ENCODE measurements around the gene RNF40.

The RNF40 gene

DNA sequence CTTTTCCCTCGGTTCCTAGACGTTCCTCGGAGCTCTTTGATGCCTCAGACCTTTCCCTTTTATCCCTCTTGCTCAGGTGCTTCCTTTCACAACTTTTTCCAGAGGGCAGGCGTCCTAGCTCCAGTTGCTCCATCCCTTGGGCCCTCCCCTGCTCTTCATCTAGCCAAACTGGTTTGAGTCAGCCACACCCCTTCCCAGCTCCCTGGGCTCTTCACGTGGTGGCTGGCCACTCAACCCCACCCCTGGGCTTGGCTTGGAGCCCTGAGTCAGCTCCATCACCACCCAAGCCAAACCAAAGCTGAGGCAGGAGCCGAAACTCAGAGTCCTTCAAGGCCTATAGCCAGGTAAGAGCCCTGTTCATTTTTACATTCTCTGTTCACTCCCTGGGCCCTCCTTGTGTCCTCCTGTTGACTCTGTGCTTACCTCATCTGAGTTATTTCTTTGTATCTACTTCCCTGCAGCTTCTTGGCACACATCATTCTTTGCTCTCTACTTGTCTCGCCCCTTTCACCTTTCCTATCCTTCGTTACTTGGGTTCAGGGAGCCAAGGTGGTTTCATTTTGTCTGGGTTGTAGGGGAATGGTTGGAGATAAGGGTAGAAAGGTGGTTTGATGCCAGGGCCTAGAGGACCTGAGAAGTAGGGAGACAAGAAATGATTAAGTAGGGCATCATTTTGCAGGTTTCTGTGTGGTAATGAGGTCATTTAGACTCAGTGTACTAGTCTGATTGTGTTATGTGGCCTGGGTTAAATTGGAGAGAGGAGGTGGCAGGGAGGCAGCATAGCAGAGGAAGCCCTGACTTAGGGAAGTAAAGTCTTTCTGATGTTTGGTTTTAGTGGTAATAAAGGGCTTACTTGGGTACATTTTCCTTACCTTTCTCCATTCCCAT is 21.5 kb upstream of the RNF40 start:
- Histone ChIP-seq H3K9me3 (ENCODE audit: control insufficient read depth in 2 of 2, low read length in 2 of 2) (no peaks in the 10 kb centered on the region), H3K36me3 (ENCODE audit: control insufficient read depth in 2 of 2, insufficient read depth in 2 of 2, low read length in 2 of 2) (peaks cover 46 to 48% of the 10 kb centered on the region in 2 donors), H3K9ac (ENCODE audit: low read depth in 1 of 2, low read length in 2 of 2) (peak overlapping the region; percentile 14 to 22), H3K4me3 (ENCODE audit: low read length in 2 of 2) (peak overlapping the region in 1 of 2 donors; percentile 16), H3K4me1 (ENCODE audit: control insufficient read depth in 2 of 2, insufficient read depth in 2 of 2, low read length in 2 of 2) (peaks cover 15 to 34% of the 10 kb centered on the region in 2 donors), H3K27me3 (ENCODE audit: control insufficient read depth in 2 of 2, insufficient read depth in 2 of 2, low read length in 2 of 2) (no peaks in the 10 kb centered on the region), H3K27ac (ENCODE audit: low read depth in 2 of 2, low read length in 2 of 2) (peak overlapping the region; percentile 77 to 84)

DNA sequence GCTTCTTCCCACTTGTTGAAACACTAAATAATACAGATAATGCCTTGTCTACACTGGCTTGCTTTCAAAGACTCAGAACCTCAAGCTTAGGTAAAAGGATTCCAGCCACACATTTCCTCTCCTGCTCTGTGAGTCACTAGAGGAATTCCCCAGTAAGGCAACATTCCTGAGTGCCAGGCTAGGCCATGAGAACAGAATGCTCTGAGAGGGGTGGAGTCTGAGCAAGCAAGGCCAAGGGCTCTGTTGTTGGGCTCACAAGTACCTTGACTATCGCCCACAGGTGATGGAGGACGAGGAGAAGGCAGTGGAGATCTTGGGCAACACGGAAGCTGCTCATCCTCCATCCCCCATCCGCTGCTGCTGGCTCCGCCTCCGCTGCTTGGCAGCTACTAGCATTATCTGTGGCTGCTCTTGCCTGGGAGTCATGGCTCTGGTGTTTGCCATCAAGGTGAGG is 20.6 kb upstream of the RNF40 start:
- H3K4me3 ChIP-seq (ENCODE audit: low read length in 2 of 2), result peak overlapping the region in 1 of 2 donors; percentile 8
- peaks cover 17 to 35% of the 10 kb centered on the region in 2 donors for H3K4me1 ChIP-seq (ENCODE audit: control insufficient read depth in 2 of 2, insufficient read depth in 2 of 2, low read length in 2 of 2)
- H3K9ac ChIP-seq (ENCODE audit: low read depth in 1 of 2, low read length in 2 of 2), result peak overlapping the region in 1 of 2 donors; percentile 22
- H3K36me3 ChIP-seq (ENCODE audit: control insufficient read depth in 2 of 2, insufficient read depth in 2 of 2, low read length in 2 of 2), result peaks cover 37 to 39% of the 10 kb centered on the region in 2 donors
- H3K27ac ChIP-seq (ENCODE audit: low read depth in 2 of 2, low read length in 2 of 2), result peak overlapping the region; percentile 77 to 84
- no peaks in the 10 kb centered on the region for H3K9me3 ChIP-seq (ENCODE audit: control insufficient read depth in 2 of 2, low read length in 2 of 2)
- H3K27me3 ChIP-seq (ENCODE audit: control insufficient read depth in 2 of 2, insufficient read depth in 2 of 2, low read length in 2 of 2), result no peaks in the 10 kb centered on the region

DNA sequence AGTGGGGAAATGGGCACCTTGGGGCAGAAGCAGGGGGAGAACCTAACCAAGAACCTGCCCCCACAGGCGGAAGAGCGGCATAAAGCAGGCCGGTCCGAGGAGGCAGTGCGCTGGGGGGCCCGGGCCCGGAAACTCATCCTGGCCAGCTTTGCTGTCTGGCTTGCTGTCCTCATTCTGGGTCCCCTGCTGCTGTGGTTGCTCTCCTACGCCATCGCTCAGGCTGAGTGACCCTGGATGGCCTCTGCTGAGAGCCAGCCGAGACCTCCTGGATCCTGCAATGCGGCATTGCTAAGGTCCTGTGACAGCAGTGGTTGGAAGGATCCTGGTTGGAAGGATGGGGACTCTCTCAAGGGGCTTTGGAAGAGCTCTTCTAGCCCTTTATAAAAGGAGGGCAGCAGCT is 18.4 kb upstream of the RNF40 start:
- Histone ChIP-seq H3K27ac (ENCODE audit: low read depth in 2 of 2, low read length in 2 of 2) (no peak overlapping the region), H3K36me3 (ENCODE audit: control insufficient read depth in 2 of 2, insufficient read depth in 2 of 2, low read length in 2 of 2) (peaks cover 16 to 17% of the 10 kb centered on the region in 2 donors), H3K4me1 (ENCODE audit: control insufficient read depth in 2 of 2, insufficient read depth in 2 of 2, low read length in 2 of 2) (peaks cover 28 to 49% of the 10 kb centered on the region in 2 donors)

DNA sequence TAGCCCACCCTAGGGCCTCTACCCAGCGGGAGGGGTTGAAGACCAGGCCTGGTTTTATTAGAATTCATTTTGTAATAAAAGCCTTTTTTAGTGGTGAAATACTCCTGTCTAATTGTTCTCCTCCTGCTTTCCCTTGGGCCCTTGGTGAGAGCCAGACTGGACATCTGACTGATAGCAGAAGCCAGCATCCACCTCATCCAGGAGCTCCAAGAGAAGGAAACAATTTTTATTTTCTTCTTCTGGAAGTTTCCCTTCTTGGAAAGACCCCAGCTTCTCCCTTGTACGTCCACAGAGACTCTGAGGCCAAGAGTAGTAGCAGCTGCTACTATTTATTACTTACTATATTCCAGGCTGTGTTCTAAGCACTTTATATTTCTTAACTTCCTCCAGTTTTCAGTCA is 17.9 kb upstream of the RNF40 start:
- Histone ChIP-seq H3K27me3 (ENCODE audit: control insufficient read depth in 2 of 2, insufficient read depth in 2 of 2, low read length in 2 of 2) (no peaks in the 10 kb centered on the region), H3K9me3 (ENCODE audit: control insufficient read depth in 2 of 2, low read length in 2 of 2) (no peaks in the 10 kb centered on the region), H3K36me3 (ENCODE audit: control insufficient read depth in 2 of 2, insufficient read depth in 2 of 2, low read length in 2 of 2) (peaks cover 11 to 12% of the 10 kb centered on the region in 2 donors), H3K4me1 (ENCODE audit: control insufficient read depth in 2 of 2, insufficient read depth in 2 of 2, low read length in 2 of 2) (peaks cover 28 to 49% of the 10 kb centered on the region in 2 donors), H3K9ac (ENCODE audit: low read depth in 1 of 2, low read length in 2 of 2) (no peak overlapping the region), H3K27ac (ENCODE audit: low read depth in 2 of 2, low read length in 2 of 2) (peak overlapping the region in 1 of 2 donors; percentile 65), H3K4me3 (ENCODE audit: low read length in 2 of 2) (no peak overlapping the region)

More for the DNA sequence above, 18.4 kb upstream of the RNF40 start:
- H3K27me3 ChIP-seq (ENCODE audit: control insufficient read depth in 2 of 2, insufficient read depth in 2 of 2, low read length in 2 of 2), result no peaks in the 10 kb centered on the region
- no peaks in the 10 kb centered on the region for H3K9me3 ChIP-seq (ENCODE audit: control insufficient read depth in 2 of 2, low read length in 2 of 2)
- H3K9ac ChIP-seq (ENCODE audit: low read depth in 1 of 2, low read length in 2 of 2), result no peak overlapping the region
- H3K4me3 ChIP-seq (ENCODE audit: low read length in 2 of 2), result no peak overlapping the region

DNA sequence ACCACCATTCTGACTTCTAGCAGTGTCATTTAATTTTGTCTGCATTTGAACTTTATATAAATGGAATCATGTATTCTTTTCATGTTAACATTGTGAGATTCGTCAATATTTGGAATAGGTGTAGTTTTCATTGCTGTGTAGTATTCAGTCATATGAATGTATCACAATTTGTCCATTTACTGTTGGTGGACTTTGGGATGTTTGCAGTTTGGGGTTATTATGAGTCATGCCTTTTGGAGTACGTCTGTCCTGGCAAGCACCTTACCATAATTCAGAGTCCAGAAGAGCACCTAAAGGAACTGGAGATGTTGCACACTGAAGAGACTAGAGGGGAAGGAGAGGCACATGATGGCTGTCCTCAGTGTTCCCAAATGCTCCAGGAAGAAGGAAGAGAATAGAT is 17.0 kb upstream of the RNF40 start:
- Histone ChIP-seq H3K27me3 (ENCODE audit: control insufficient read depth in 2 of 2, insufficient read depth in 2 of 2, low read length in 2 of 2) (no peaks in the 10 kb centered on the region), H3K36me3 (ENCODE audit: control insufficient read depth in 2 of 2, insufficient read depth in 2 of 2, low read length in 2 of 2) (peaks cover 9 to 12% of the 10 kb centered on the region in 2 donors), H3K4me3 (ENCODE audit: low read length in 2 of 2) (no peak overlapping the region), H3K9me3 (ENCODE audit: control insufficient read depth in 2 of 2, low read length in 2 of 2) (no peaks in the 10 kb centered on the region), H3K27ac (ENCODE audit: low read depth in 2 of 2, low read length in 2 of 2) (peak overlapping the region in 1 of 2 donors; percentile 18), H3K4me1 (ENCODE audit: control insufficient read depth in 2 of 2, insufficient read depth in 2 of 2, low read length in 2 of 2) (peaks cover 25 to 41% of the 10 kb centered on the region in 2 donors), H3K9ac (ENCODE audit: low read depth in 1 of 2, low read length in 2 of 2) (no peak overlapping the region)

DNA sequence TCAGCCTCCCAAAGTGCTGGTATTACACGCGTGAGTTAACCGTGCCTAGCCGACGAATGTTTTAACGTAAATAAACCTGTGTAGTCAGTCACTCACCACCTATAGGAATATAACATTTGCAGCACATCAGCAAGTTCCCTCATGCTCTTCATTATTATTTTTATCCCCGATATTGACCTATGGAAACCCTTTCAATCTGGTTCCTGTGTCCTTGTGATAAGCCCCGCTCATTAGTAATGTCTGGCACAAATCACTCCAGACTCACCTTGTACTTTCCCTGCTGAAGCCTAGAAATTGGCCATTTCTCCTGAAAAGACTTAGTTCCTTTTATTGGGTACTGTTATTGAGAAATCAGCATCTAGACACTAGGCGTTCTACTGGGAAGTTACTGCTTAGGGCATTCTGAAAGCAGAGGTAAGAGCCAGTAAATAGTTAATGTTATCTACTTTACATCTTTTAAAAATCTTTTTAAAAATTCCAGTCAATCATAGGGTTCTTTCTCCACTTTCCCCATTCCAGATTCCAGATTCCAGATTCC is 15.4 kb upstream of the RNF40 start:
- Histone ChIP-seq H3K27ac (ENCODE audit: low read depth in 2 of 2, low read length in 2 of 2) (peak overlapping the region; percentile 17 to 88), H3K4me1 (ENCODE audit: control insufficient read depth in 2 of 2, insufficient read depth in 2 of 2, low read length in 2 of 2) (peaks cover 16 to 27% of the 10 kb centered on the region in 2 donors), H3K36me3 (ENCODE audit: control insufficient read depth in 2 of 2, insufficient read depth in 2 of 2, low read length in 2 of 2) (peaks cover 16 to 19% of the 10 kb centered on the region in 2 donors), H3K4me3 (ENCODE audit: low read length in 2 of 2) (no peak overlapping the region), H3K27me3 (ENCODE audit: control insufficient read depth in 2 of 2, insufficient read depth in 2 of 2, low read length in 2 of 2) (no peaks in the 10 kb centered on the region), H3K9me3 (ENCODE audit: control insufficient read depth in 2 of 2, low read length in 2 of 2) (no peaks in the 10 kb centered on the region), H3K9ac (ENCODE audit: low read depth in 1 of 2, low read length in 2 of 2) (peak overlapping the region in 1 of 2 donors; percentile 16)

DNA sequence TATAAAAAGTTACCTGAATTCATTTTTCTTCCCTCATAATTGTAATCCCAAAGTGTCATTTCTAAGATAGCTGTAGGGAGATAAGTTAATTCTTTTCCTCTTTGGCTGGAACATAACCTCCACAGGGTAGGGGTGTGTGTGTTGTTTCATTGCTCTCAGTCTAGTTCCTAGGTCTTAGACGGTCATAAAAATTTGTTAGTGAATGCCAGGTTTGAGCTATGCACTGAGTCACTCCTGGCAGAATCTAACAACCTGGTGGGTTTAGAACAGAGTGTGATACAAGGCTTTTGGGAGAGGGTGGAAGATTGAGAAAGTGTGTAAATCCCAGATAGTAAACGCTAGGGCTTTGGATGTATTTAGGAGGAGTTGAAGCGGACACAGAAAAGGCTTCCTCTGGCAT is 14.8 kb upstream of the RNF40 start:
- Histone ChIP-seq H3K36me3 (ENCODE audit: control insufficient read depth in 2 of 2, insufficient read depth in 2 of 2, low read length in 2 of 2) (peaks cover 12 to 20% of the 10 kb centered on the region in 2 donors), H3K4me3 (ENCODE audit: low read length in 2 of 2) (peak overlapping the region; percentile 56 to 91), H3K9ac (ENCODE audit: low read depth in 1 of 2, low read length in 2 of 2) (peak overlapping the region; percentile 66 to 82), H3K27ac (ENCODE audit: low read depth in 2 of 2, low read length in 2 of 2) (peak overlapping the region; percentile 88), H3K9me3 (ENCODE audit: control insufficient read depth in 2 of 2, low read length in 2 of 2) (no peaks in the 10 kb centered on the region), H3K4me1 (ENCODE audit: control insufficient read depth in 2 of 2, insufficient read depth in 2 of 2, low read length in 2 of 2) (peaks cover 16 to 20% of the 10 kb centered on the region in 2 donors), H3K27me3 (ENCODE audit: control insufficient read depth in 2 of 2, insufficient read depth in 2 of 2, low read length in 2 of 2) (no peaks in the 10 kb centered on the region)

DNA sequence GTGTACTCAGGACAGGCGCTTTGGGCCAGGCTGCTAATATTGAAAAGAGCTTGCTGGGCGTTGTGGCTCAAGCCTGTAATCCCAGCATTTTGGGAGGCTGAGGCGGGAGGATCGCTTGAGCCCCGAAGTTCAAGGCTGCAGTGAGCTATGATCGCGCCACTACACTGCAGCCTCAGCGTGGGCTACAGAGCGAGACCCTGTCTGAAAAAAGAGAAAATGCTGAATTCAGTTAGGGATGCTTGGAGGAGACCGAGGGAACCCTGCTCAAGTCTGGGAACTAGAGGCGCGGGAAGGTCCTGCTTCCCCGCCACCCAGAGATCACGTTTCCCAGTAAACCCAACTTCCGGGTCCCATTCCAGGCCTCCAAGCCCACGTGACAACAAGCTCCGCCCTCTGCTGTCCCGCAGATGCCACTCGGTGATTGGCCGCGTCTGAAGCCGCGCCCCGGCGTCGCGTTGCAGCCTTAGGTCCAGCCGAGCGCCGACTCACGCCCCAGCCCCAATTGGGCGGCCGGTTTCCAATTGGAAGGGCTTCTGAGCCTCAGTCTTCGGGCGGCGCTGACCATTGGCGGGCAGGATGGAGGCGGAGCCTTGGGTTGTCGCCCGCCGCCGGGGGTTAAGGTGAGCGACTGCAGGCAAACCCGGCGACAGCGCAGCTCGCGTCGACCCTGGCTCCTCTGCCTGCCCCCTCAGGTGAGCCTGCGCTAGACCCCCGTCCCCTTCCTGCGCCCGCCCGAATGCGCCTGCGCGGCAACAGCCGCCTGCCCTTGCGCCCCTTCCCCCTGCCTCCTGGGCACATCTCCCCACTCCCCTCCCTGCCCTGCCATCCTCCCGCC is 14.1 kb upstream of the RNF40 start, which contains the start of gene PHKG2:
Gene PHKG2 (plus strand): TSS at position 627 of the 835 bp plus-strand sequence. CDS start 396 bp downstream, outside the sequence.
- peak within 1 kb of the TSS; percentile 66 to 82 for H3K9ac ChIP-seq (ENCODE audit: low read depth in 1 of 2, low read length in 2 of 2)
- no peaks in the 10 kb centered on the region for H3K27me3 ChIP-seq (ENCODE audit: control insufficient read depth in 2 of 2, insufficient read depth in 2 of 2, low read length in 2 of 2)
- peak within 1 kb of the TSS; percentile 88 for H3K27ac ChIP-seq (ENCODE audit: low read depth in 2 of 2, low read length in 2 of 2)
- peaks cover 16 to 20% of the 10 kb centered on the region in 2 donors for H3K4me1 ChIP-seq (ENCODE audit: control insufficient read depth in 2 of 2, insufficient read depth in 2 of 2, low read length in 2 of 2)
- no peaks in the 10 kb centered on the region for H3K9me3 ChIP-seq (ENCODE audit: control insufficient read depth in 2 of 2, low read length in 2 of 2)
- H3K36me3 ChIP-seq (ENCODE audit: control insufficient read depth in 2 of 2, insufficient read depth in 2 of 2, low read length in 2 of 2), result peaks cover 14 to 26% of the 10 kb centered on the region in 2 donors
- peak within 1 kb of the TSS; percentile 81 to 91 for H3K4me3 ChIP-seq (ENCODE audit: low read length in 2 of 2)

DNA sequence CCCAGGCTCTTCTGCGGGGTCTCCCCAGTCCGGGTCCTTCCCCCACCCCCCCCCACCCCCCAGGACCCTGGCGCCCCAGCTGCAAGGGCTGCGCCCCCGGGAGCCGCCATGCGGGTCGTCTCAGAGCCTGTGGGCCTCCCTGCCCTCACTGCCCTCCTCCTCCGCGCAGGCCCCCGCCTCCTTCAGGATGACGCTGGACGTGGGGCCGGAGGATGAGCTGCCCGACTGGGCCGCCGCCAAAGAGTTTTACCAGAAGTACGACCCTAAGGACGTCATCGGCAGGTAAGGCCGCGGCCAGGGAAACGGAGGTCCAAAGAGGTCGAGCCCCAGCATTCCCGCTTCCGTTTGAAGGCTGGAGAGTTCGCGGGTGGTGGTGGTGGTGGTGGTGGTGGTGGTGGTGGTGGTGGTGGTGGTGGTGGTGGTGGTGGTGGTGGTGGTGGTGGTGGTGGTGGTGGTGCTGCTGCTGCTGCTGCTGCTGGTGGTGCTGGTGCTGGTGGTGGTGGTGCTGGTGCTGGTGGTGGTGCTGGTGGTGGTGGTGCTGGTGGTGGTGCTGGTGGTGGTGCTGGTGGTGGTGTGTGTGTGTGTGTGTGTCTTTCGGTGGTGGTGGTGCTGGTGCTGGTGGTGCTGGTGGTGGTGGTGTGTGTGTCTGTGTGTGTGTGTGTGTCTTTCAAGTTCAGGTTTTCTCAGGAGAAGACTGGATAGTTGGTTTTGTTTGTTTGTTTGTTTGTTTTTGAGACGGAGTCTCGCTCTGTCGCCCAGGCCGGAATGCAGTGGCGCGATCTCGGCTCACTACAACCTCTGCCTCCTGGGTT is 13.3 kb upstream of the RNF40 start:
- Histone ChIP-seq H3K27ac (ENCODE audit: low read depth in 2 of 2, low read length in 2 of 2) (peak overlapping the region; percentile 62 to 88), H3K4me3 (ENCODE audit: low read length in 2 of 2) (peak overlapping the region; percentile 81 to 91), H3K27me3 (ENCODE audit: control insufficient read depth in 2 of 2, insufficient read depth in 2 of 2, low read length in 2 of 2) (no peaks in the 10 kb centered on the region), H3K9me3 (ENCODE audit: control insufficient read depth in 2 of 2, low read length in 2 of 2) (no peaks in the 10 kb centered on the region), H3K36me3 (ENCODE audit: control insufficient read depth in 2 of 2, insufficient read depth in 2 of 2, low read length in 2 of 2) (peaks cover 22 to 29% of the 10 kb centered on the region in 2 donors), H3K4me1 (ENCODE audit: control insufficient read depth in 2 of 2, insufficient read depth in 2 of 2, low read length in 2 of 2) (peaks cover 16 to 20% of the 10 kb centered on the region in 2 donors), H3K9ac (ENCODE audit: low read depth in 1 of 2, low read length in 2 of 2) (peak overlapping the region; percentile 28 to 64)
